Stimulated activated naive CD8-positive, alpha-beta T cell treated with anti-CD3 and anti-CD28 coated beads, Interleukin-15, Interleukin-2, amounts not matched to agents 100 ng/mL and 50 ng/mL, for 24 hours (primary cell): ENCODE results near the gene GFRA1.

Experiments used
- H3K27ac Mint-ChIP-seq: one replicate; pipeline ENCODE4 v1.8.0; 2021; ENCODE audit warnings: mild to moderate bottlenecking, mixed read lengths
- H3K27me3 Mint-ChIP-seq: one replicate; pipeline ENCODE4 v1.8.0; 2021; ENCODE audit warnings: mixed read lengths
- H3K36me3 Mint-ChIP-seq: one replicate; pipeline ENCODE4 v1.8.0; 2021; ENCODE audit warnings: low read depth, mixed read lengths
- H3K4me1 Mint-ChIP-seq: one replicate; pipeline ENCODE4 v1.8.0; 2021; ENCODE audit warnings: low read depth, mixed read lengths
- H3K4me3 Mint-ChIP-seq: one replicate; pipeline ENCODE4 v1.8.0; 2021; ENCODE audit warnings: mild to moderate bottlenecking, mixed read lengths
- H3K9me3 Mint-ChIP-seq: one replicate; pipeline ENCODE4 v1.8.0; 2021; ENCODE audit warnings: mixed read lengths

The GFRA1 gene

DNA sequence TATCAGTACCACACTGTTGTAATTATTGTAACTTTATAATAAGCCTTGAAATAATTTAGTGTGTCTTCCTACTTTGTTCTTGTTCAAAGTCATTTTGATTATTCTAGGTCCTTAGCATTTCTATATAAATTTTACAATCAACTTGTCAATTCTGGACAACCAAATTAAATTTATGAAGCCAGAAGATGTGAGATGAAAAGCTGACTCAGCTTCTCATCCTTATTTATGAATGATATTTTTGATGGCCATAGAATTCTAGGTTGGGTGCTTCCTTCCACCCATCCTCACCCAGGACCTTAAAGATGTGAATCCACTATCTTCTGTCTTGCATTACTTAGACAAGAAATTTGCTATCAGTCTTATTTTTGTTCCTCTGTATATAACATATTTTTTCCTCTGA lies 261.1 kb downstream of the GFRA1 start:
- H3K9me3 Mint-ChIP-seq: peaks cover 21% of the 10 kb centered on the region
- no peak overlapping the region for H3K27ac Mint-ChIP-seq
- H3K36me3 Mint-ChIP-seq: no peaks in the 10 kb centered on the region
- H3K4me3 Mint-ChIP-seq: no peak overlapping the region
- no peaks in the 10 kb centered on the region for H3K27me3 Mint-ChIP-seq
- H3K4me1 Mint-ChIP-seq: no peaks in the 10 kb centered on the region

DNA sequence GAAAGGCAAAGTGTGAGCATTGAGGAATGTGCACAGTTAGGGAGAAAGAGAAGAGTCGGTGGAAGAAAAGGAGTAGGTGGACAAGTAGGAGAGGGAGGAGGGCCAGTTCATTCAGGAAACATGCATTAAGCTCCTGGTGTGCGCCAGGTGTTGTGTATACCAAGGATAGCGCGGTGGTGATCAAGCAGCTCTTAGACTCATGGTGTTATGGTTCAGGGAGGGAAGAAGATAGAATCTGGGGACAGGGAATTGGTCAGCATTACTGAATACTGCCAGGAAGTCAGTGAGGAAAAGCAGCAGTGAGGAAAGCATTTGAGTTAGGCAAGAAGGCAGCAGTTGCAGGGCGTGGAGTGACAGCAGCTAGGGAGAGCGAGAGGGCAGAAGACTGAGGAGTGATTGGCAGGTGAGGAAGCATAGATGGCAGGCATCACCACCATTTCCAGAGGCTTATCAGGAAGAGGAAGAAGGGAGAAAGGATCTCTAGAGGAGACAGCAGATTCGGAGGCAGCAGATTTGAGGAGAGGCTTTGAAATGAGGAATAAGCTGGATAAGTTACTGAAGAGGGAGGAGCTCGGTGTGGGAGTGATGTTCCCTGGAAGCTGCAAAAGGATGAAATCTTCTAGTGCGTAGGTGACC lies 265.6 kb downstream of the GFRA1 start:
- Mint-ChIP-seq H3K9me3 (peaks cover 18% of the 10 kb centered on the region), H3K4me1 (no peaks in the 10 kb centered on the region), H3K27me3 (no peaks in the 10 kb centered on the region), H3K36me3 (no peaks in the 10 kb centered on the region), H3K4me3 (no peak overlapping the region), H3K27ac (no peak overlapping the region)
